SH-SY5Y (cell line): Measurements from ENCODE around the gene GARIN5B.

Experiments
- GATA2 ChIP-seq: IDR thresholded peaks from 2 replicates; pipeline ENCODE4 v1.6.1; 2011; ENCODE audit warnings: mild to moderate bottlenecking, low read depth, low read length
- GATA3 ChIP-seq: IDR thresholded peaks from 2 replicates; pipeline ENCODE4 v1.6.1; 2011; ENCODE audit warnings: low read depth, mild to moderate bottlenecking, low read length, moderate library complexity

GRCh38 chr19:55370305-55370988 is 7.4 kb upstream of the GARIN5B start, which contains the start of gene IL11:
- TF ChIP-seq GATA2 (no peak), GATA3 (no peak)
